HepG2 (cell line): ENCODE results near the gene LEMD3. TPM values are rescaled to one million over a fixed set of nuclear protein-coding genes. Genes with fewer than 3 reads are reported as not detected.

Experiments used
- HNF4A ChIP-seq: sonication (generic); formaldehyde crosslinking; IDR thresholded peaks from 2 replicates; pipeline ENCODE4 v1.4.0; 2020; ENCODE audit warnings: missing genetic modification reagents
- HNRNPL ChIP-seq: fragments of 200-400 bp; formaldehyde crosslinking; IDR thresholded peaks from 2 replicates; pipeline ENCODE4 v1.6.1; 2017; ENCODE audit warnings: mild to moderate bottlenecking, low read depth, low read length
- KLF11 ChIP-seq: IDR thresholded peaks from 2 replicates; pipeline ENCODE4 v1.6.1; 2016; ENCODE audit warnings: missing compliant biosample characterization
- NFATC3 ChIP-seq: sonication (generic); formaldehyde crosslinking; IDR thresholded peaks from 2 replicates; pipeline ENCODE4 v1.5.1; 2020; ENCODE audit warnings: mild to moderate bottlenecking, missing genetic modification reagents
- RFX3 ChIP-seq: IDR thresholded peaks from 2 replicates; pipeline ENCODE4 v1.6.1; 2016; ENCODE audit warnings: missing biosample characterization, missing genetic modification reagents
- SCMH1 ChIP-seq: sonication (generic); formaldehyde crosslinking; IDR thresholded peaks from 2 replicates; pipeline ENCODE4 v1.9.0; 2021; ENCODE audit warnings: missing genetic modification reagents, mild to moderate bottlenecking, borderline replicate concordance
- ZNF331 ChIP-seq: sonication (generic); formaldehyde crosslinking; IDR thresholded peaks from 2 replicates; pipeline ENCODE4 v1.4.0; 2020; ENCODE audit warnings: missing genetic modification reagents
- ZNF678 ChIP-seq: sonication (generic); formaldehyde crosslinking; IDR thresholded peaks from 2 replicates; pipeline ENCODE4 v1.4.0; 2020; ENCODE audit warnings: mild to moderate bottlenecking, missing genetic modification reagents
- ZNF703 ChIP-seq: sonication (generic); formaldehyde crosslinking; IDR thresholded peaks from 2 replicates; pipeline ENCODE4 v1.5.1; 2020; ENCODE audit warnings: missing genetic modification reagents, mild to moderate bottlenecking, moderate library complexity, borderline replicate concordance
- ZNF816 ChIP-seq: sonication (generic); formaldehyde crosslinking; IDR thresholded peaks from 2 replicates; pipeline ENCODE4 v1.8.0; 2022; ENCODE audit warnings: missing genetic modification reagents, mild to moderate bottlenecking, borderline replicate concordance
- polyA plus RNA-seq, 8 experiments: library from polyadenylated mRNA; depleted of rRNA in 3 of 8; stranded (reverse) in 7 of 8; unstranded in 1 of 8; fragments of >200 nt; fragmentation: Illumina TruSeq in 4 of 8; extraction: Trizol in 4 of 8; gene quantifications; 2 replicates each; pipeline versions ENCODE4 v1.2.1 to v1.2.3, GENCODE V29; 2011 to 2016; ENCODE audit warnings: low read depth in 4 of 8, missing spikeins in 1 of 8, mixed read lengths in 1 of 8; ENCODE audit not compliant: insufficient read depth in 1 of 8
- total RNA-seq, 5 experiments: library from RNA; depleted of rRNA; stranded (reverse); fragments of >200 nt; fragmentation: Illumina TruSeq; extraction: Trizol; gene quantifications; 2 replicates each; pipeline ENCODE4 v1.2.3, GENCODE V29; 2016; ENCODE audit warnings: low read depth in 1 of 5
- TF ChIP-seq, protein P1 (sequence below): sonication (generic); formaldehyde crosslinking; IDR thresholded peaks from 2 replicates; pipeline ENCODE4 v1.8.0; 2022; ENCODE audit warnings: missing genetic modification reagents, mild to moderate bottlenecking, borderline replicate concordance
- TF ChIP-seq, protein P2 (sequence below): sonication (generic); formaldehyde crosslinking; IDR thresholded peaks from 2 replicates; pipeline ENCODE4 v1.8.1; 2023; ENCODE audit warnings: mild to moderate bottlenecking, missing genetic modification reagents
- TF ChIP-seq, protein P3 (sequence below): sonication (generic); formaldehyde crosslinking; IDR thresholded peaks from 2 replicates; pipeline ENCODE4 v1.9.0; 2022; ENCODE audit warnings: low read depth, missing genetic modification reagents
- TF ChIP-seq, protein P4 (sequence below), 2 experiments: fragments of 450-650 bp in 1 of 2; sonication (generic) in 1 of 2; formaldehyde crosslinking; IDR thresholded peaks; 2 replicates each; pipeline versions ENCODE4 v1.5.0 to v1.8.0; 2020 to 2022; ENCODE audit warnings: mild to moderate bottlenecking in 1 of 2, missing genetic modification reagents in 1 of 2
- TF ChIP-seq, protein P5 (sequence below): sonication (generic); formaldehyde crosslinking; IDR thresholded peaks from 2 replicates; pipeline ENCODE4 v1.4.0; 2020; ENCODE audit warnings: missing genetic modification reagents
- TF ChIP-seq, protein P6 (sequence below): sonication (generic); formaldehyde crosslinking; IDR thresholded peaks from 2 replicates; pipeline ENCODE4 v1.4.0; 2020; ENCODE audit warnings: missing genetic modification reagents

The LEMD3 gene
- total and polyA plus RNA-seq, 2 of the 13 experiments (the other 11 are each of a cell fraction or from before 2014, with no cell fraction given): 9.3 to 18.7 TPM

DNA sequence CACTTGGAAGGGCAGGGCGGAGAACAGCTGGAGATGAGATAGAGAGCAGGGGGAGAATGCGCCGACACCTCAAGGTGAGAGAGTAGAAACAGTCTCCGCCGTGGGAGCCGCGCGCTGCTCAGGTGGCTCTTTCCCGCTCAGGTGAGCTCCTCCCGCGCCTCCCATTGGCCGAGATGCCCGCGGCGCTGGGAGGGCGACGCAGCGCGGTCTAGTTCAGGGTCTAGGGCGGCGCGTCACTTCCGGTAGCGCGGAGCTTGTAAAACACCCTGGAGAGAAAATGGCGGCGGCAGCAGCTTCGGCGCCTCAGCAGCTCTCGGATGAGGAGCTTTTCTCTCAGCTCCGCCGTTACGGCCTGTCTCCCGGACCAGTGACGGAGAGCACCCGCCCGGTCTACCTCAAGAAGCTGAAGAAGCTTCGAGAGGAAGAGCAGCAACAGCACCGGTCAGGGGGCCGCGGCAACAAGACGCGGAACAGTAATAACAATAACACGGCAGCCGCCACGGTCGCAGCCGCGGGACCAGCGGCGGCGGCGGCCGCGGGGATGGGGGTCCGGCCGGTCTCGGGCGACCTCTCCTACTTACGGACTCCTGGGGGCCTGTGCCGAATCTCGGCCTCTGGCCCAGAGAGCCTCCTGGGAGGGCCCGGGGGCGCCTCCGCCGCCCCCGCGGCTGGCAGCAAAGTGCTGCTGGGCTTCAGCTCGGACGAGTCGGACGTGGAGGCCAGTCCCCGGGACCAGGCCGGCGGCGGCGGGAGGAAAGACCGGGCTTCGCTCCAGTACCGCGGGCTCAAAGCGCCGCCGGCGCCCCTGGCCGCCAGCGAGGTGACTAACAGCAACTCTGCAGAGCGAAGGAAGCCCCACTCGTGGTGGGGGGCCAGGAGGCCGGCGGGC lies at the start of gene LEMD3 (continued):
- TF ChIP-seq, protein P1, sequence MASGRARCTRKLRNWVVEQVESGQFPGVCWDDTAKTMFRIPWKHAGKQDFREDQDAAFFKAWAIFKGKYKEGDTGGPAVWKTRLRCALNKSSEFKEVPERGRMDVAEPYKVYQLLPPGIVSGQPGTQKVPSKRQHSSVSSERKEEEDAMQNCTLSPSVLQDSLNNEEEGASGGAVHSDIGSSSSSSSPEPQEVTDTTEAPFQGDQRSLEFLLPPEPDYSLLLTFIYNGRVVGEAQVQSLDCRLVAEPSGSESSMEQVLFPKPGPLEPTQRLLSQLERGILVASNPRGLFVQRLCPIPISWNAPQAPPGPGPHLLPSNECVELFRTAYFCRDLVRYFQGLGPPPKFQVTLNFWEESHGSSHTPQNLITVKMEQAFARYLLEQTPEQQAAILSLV (CRISPR knock-in tag): peak; percentile 99
- TF ChIP-seq HNF4A (peak; percentile 52; the same call in 1 of the 2 replicates), ZNF816 (CRISPR knock-in tag) (peak; percentile 99), ZNF703 (CRISPR knock-in tag) (peak; percentile 92), RFX3 (CRISPR knock-in tag) (peak; percentile 36; the same call in 1 of the 2 replicates), SCMH1 (CRISPR knock-in tag) (no peak; the same call in 1 of the 2 replicates), KLF11 (CRISPR knock-in tag) (peak; percentile 99), ZNF331 (CRISPR knock-in tag) (peak; percentile 97), ZNF678 (CRISPR knock-in tag) (peak; percentile 99), NFATC3 (peak; percentile 99), HNRNPL (no peak)
- TF ChIP-seq, protein P2, sequence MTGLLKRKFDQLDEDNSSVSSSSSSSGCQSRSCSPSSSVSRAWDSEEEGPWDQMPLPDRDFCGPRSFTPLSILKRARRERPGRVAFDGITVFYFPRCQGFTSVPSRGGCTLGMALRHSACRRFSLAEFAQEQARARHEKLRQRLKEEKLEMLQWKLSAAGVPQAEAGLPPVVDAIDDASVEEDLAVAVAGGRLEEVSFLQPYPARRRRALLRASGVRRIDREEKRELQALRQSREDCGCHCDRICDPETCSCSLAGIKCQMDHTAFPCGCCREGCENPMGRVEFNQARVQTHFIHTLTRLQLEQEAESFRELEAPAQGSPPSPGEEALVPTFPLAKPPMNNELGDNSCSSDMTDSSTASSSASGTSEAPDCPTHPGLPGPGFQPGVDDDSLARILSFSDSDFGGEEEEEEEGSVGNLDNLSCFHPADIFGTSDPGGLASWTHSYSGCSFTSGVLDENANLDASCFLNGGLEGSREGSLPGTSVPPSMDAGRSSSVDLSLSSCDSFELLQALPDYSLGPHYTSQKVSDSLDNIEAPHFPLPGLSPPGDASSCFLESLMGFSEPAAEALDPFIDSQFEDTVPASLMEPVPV: peak; percentile 100
- TF ChIP-seq, protein P3, sequence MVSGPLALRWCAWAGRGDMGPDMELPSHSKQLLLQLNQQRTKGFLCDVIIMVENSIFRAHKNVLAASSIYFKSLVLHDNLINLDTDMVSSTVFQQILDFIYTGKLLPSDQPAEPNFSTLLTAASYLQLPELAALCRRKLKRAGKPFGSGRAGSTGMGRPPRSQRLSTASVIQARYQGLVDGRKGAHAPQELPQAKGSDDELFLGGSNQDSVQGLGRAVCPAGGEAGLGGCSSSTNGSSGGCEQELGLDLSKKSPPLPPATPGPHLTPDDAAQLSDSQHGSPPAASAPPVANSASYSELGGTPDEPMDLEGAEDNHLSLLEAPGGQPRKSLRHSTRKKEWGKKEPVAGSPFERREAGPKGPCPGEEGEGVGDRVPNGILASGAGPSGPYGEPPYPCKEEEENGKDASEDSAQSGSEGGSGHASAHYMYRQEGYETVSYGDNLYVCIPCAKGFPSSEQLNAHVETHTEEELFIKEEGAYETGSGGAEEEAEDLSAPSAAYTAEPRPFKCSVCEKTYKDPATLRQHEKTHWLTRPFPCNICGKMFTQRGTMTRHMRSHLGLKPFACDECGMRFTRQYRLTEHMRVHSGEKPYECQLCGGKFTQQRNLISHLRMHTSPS (CRISPR knock-in tag): peak; percentile 88
- TF ChIP-seq, protein P4, sequence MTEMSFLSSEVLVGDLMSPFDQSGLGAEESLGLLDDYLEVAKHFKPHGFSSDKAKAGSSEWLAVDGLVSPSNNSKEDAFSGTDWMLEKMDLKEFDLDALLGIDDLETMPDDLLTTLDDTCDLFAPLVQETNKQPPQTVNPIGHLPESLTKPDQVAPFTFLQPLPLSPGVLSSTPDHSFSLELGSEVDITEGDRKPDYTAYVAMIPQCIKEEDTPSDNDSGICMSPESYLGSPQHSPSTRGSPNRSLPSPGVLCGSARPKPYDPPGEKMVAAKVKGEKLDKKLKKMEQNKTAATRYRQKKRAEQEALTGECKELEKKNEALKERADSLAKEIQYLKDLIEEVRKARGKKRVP (CRISPR knock-in tag; IDR thresholded peaks at IDR 0.05): peak in 1 of 2 experiments; percentile 79; a peak in 2 of 4 replicates
- TF ChIP-seq, protein P5, sequence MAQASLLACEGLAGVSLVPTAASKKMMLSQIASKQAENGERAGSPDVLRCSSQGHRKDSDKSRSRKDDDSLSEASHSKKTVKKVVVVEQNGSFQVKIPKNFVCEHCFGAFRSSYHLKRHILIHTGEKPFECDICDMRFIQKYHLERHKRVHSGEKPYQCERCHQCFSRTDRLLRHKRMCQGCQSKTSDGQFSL (CRISPR knock-in tag): peak; percentile 92; the same call in 1 of the 2 replicates
- TF ChIP-seq, protein P6, sequence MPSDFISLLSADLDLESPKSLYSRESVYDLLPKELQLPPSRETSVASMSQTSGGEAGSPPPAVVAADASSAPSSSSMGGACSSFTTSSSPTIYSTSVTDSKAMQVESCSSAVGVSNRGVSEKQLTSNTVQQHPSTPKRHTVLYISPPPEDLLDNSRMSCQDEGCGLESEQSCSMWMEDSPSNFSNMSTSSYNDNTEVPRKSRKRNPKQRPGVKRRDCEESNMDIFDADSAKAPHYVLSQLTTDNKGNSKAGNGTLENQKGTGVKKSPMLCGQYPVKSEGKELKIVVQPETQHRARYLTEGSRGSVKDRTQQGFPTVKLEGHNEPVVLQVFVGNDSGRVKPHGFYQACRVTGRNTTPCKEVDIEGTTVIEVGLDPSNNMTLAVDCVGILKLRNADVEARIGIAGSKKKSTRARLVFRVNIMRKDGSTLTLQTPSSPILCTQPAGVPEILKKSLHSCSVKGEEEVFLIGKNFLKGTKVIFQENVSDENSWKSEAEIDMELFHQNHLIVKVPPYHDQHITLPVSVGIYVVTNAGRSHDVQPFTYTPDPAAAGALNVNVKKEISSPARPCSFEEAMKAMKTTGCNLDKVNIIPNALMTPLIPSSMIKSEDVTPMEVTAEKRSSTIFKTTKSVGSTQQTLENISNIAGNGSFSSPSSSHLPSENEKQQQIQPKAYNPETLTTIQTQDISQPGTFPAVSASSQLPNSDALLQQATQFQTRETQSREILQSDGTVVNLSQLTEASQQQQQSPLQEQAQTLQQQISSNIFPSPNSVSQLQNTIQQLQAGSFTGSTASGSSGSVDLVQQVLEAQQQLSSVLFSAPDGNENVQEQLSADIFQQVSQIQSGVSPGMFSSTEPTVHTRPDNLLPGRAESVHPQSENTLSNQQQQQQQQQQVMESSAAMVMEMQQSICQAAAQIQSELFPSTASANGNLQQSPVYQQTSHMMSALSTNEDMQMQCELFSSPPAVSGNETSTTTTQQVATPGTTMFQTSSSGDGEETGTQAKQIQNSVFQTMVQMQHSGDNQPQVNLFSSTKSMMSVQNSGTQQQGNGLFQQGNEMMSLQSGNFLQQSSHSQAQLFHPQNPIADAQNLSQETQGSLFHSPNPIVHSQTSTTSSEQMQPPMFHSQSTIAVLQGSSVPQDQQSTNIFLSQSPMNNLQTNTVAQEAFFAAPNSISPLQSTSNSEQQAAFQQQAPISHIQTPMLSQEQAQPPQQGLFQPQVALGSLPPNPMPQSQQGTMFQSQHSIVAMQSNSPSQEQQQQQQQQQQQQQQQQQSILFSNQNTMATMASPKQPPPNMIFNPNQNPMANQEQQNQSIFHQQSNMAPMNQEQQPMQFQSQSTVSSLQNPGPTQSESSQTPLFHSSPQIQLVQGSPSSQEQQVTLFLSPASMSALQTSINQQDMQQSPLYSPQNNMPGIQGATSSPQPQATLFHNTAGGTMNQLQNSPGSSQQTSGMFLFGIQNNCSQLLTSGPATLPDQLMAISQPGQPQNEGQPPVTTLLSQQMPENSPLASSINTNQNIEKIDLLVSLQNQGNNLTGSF (CRISPR knock-in tag): peak; percentile 100
